ENCODE measurements around the gene TPD52L1. TPM values are rescaled to one million over a fixed set of nuclear protein-coding genes. Genes with fewer than 3 reads are reported as not detected.
"Not testable (repeated sequence)": the region's sequence is repeated elsewhere in the genome, so short reads cannot be mapped to it uniquely, and the experiment has no call there.

Gene TPD52L1
- total and polyA plus RNA-seq, 2 experiments from 2014 or later = 22.8 to 24.0 TPM

- peaks cover 10% of the 10 kb centered on the region; the same call in 2 of the 3 replicates for H3K9me3 Mint-ChIP-seq
- Histone ChIP-seq H3K9me2 (ENCODE audit: insufficient read depth) (no peaks in the 10 kb centered on the region), H4K20me1 (replicated peaks; ENCODE audit: insufficient read depth) (peaks cover 2% of the 10 kb centered on the region; the same call in 1 of the 2 replicates), H3K79me2 (replicated peaks; ENCODE audit: insufficient read depth) (peaks cover 32% of the 10 kb centered on the region; the same call in 1 of the 2 replicates), H3K4me1 (ENCODE audit: insufficient read depth) (peaks cover 5% of the 10 kb centered on the region; the same call in 1 of the 2 replicates), H3K4me2 (no peak overlapping the region), H3K27ac (ENCODE audit: low read depth) (no peak overlapping the region), H2AFZ (no peak overlapping the region), H3K36me3 (ENCODE audit: insufficient read depth) (peaks cover 16% of the 10 kb centered on the region; the same call in 1 of the 2 replicates), H3F3A (replicated peaks; ENCODE audit: low read depth) (no peaks in the 10 kb centered on the region), H3K4me3 (no peak overlapping the region), H3K27me3 (ENCODE audit: insufficient read depth) (no peaks in the 10 kb centered on the region)
- DNase-seq (ENCODE audit: low spot score) = no peak
- H3K4me1 Mint-ChIP-seq = peaks cover 16% of the 10 kb centered on the region; the same call in 2 of the 3 replicates
- peaks cover 6% of the 10 kb centered on the region for H3K27me3 Mint-ChIP-seq (ENCODE audit: insufficient read depth, low read depth, poor library complexity)
- ATAC-seq = peak; percentile 40; the same call in 2 of the 3 replicates
- H3K36me3 Mint-ChIP-seq (ENCODE audit: low read depth) = peaks cover 66% of the 10 kb centered on the region
- TF ChIP-seq EZH2 (IDR thresholded peaks at IDR 0.05; ENCODE audit: low read depth, unreplicated experiment) (no peak), NANOG (IDR thresholded peaks at IDR 0.05; ENCODE audit: borderline replicate concordance) (no peak)
- peak overlapping the region; percentile 29; the same call in 1 of the 2 replicates for H3K27ac Mint-ChIP-seq
- H3K4me3 Mint-ChIP-seq = no peak overlapping the region
Observed at GRCh38 chr6:125279961-125280360, 126.4 kb downstream of the TPD52L1 start.

DNA sequence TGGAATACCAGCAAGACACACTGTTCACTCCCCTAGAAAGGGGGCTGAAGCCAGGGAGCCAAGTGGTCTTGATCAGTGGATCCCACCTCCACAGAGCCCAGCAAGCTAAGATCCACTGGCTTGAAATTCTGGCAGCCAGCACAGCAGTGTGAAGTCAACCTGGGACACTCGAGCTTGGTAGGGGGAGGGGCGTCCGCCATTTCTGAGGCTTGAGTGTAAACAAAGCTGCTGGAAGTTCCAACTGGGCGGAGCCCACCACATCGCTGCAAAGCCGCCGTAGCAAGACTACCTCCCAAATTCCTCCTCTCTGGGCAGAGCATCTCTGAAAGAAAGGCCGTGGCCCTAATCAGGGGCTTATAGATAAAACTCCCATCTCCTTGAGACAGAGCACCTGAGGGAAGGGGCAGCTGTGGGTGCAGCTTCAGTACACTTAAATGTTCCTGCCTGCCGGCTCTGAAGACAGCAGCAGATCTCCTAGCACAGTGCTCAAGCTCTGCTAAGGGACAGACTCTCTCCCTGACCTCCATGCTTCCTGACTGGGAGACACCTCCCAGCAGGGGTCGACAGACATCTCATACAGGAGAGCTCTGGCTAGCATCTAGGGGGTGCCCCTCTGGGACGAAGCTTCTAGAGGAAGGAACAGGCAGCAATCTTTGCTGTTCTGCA lies 126.9 kb downstream of the TPD52L1 start:
- H3F3A ChIP-seq (replicated peaks; ENCODE audit: low read depth); H3K27me3 Mint-ChIP-seq (ENCODE audit: insufficient read depth, low read depth, poor library complexity); H3K4me1 ChIP-seq (ENCODE audit: insufficient read depth); H3K9me2 ChIP-seq (ENCODE audit: insufficient read depth); H3K4me2 ChIP-seq; H3K4me3 ChIP-seq; H3K27me3 ChIP-seq (ENCODE audit: insufficient read depth); H3K27ac ChIP-seq (ENCODE audit: low read depth); H3K4me3 Mint-ChIP-seq; H4K20me1 ChIP-seq (replicated peaks; ENCODE audit: insufficient read depth); H3K27ac Mint-ChIP-seq; H2AFZ ChIP-seq: not testable (repeated sequence)
- peak; percentile 69 for DNase-seq (ENCODE audit: low spot score)
- Mint-ChIP-seq H3K4me1 (peaks cover 16% of the 10 kb centered on the region; the same call in 2 of the 3 replicates), H3K36me3 (ENCODE audit: low read depth) (peaks cover 69% of the 10 kb centered on the region), H3K9me3 (peaks cover 13% of the 10 kb centered on the region; the same call in 2 of the 3 replicates)
- peak; percentile 87 for ATAC-seq
- peaks cover 16% of the 10 kb centered on the region; the same call in 1 of the 2 replicates for H3K36me3 ChIP-seq (ENCODE audit: insufficient read depth)
- peaks cover 32% of the 10 kb centered on the region; the same call in 1 of the 2 replicates for H3K79me2 ChIP-seq (replicated peaks; ENCODE audit: insufficient read depth)

DNA sequence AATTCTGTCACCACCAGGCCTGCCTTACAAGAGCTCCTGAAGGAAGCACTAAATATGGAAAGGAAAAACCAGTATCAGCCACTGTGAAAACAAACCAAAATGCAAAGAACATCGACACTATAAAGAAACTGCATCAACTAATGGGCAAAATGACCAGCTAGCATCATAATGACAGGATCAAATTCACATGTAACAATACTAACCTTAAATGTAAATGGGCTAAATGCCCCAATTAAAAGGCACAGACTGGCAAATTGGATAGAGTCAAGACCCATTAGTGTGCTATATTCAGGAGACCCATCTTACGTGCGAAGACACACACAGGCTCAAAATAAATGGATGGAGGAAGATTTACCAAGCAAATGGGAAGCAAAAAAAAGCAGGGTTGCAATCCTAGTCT lies 128.9 kb downstream of the TPD52L1 start:
- Mint-ChIP-seq H3K9me3 (peaks cover 14% of the 10 kb centered on the region; the same call in 2 of the 3 replicates), H3K4me1 (peaks cover 17% of the 10 kb centered on the region), H3K36me3 (ENCODE audit: low read depth) (peaks cover 82% of the 10 kb centered on the region)
- H3K9me2 ChIP-seq (ENCODE audit: insufficient read depth); H2AFZ ChIP-seq; H3K4me1 ChIP-seq (ENCODE audit: insufficient read depth); DNase-seq (ENCODE audit: low spot score); H3K27me3 ChIP-seq (ENCODE audit: insufficient read depth); H3K27ac ChIP-seq (ENCODE audit: low read depth); H3K27ac Mint-ChIP-seq; H3K27me3 Mint-ChIP-seq (ENCODE audit: insufficient read depth, low read depth, poor library complexity); H3K4me2 ChIP-seq; H4K20me1 ChIP-seq (replicated peaks; ENCODE audit: insufficient read depth); H3F3A ChIP-seq (replicated peaks; ENCODE audit: low read depth); ATAC-seq; H3K4me3 Mint-ChIP-seq; H3K4me3 ChIP-seq: not testable (repeated sequence)
- Histone ChIP-seq H3K36me3 (ENCODE audit: insufficient read depth) (peaks cover 28% of the 10 kb centered on the region), H3K79me2 (replicated peaks; ENCODE audit: insufficient read depth) (peaks cover 37% of the 10 kb centered on the region; the same call in 1 of the 2 replicates)

DNA sequence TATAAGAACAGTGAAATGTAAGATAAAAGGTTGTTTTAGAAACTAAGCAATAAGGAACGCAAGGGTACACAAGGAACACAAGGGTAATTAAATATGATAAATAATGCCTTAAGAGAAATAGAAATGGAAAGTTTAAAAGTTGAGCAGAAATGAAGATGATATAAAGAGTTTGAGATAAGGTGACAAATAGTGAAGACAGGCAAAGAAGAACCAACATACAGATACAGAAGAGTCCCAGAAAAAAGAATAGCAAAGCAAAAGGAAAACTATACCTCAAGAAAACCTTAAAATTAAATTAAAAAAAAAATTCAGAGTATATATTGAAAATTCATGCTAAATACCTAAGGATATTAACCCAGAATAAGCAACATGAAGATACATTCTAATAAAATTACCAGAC lies 131.8 kb downstream of the TPD52L1 start:
- no peak overlapping the region for H3K4me2 ChIP-seq
- peaks cover 37% of the 10 kb centered on the region; the same call in 1 of the 2 replicates for H3K79me2 ChIP-seq (replicated peaks; ENCODE audit: insufficient read depth)
- no peaks in the 10 kb centered on the region for H3K27me3 ChIP-seq (ENCODE audit: insufficient read depth)
- Mint-ChIP-seq H3K4me3 (no peak overlapping the region), H3K36me3 (ENCODE audit: low read depth) (peaks cover 91% of the 10 kb centered on the region), H3K27me3 (ENCODE audit: insufficient read depth, low read depth, poor library complexity) (peaks cover 4% of the 10 kb centered on the region), H3K4me1 (peaks cover 6% of the 10 kb centered on the region; the same call in 2 of the 3 replicates), H3K27ac (no peak overlapping the region), H3K9me3 (peaks cover 22% of the 10 kb centered on the region; the same call in 2 of the 3 replicates)
- no peak overlapping the region for H2AFZ ChIP-seq
- H3F3A ChIP-seq (replicated peaks; ENCODE audit: low read depth) = no peaks in the 10 kb centered on the region
- no peaks in the 10 kb centered on the region for H3K9me2 ChIP-seq (ENCODE audit: insufficient read depth)
- no peak overlapping the region for H3K4me3 ChIP-seq
- peaks cover 27% of the 10 kb centered on the region for H3K36me3 ChIP-seq (ENCODE audit: insufficient read depth)
- DNase-seq (ENCODE audit: low spot score) (no peak), ATAC-seq (no peak)
- 0 out of 2 replicates have a peak, but pooled peaks cover 2% of the 10 kb centered on the region for H4K20me1 ChIP-seq (replicated peaks; ENCODE audit: insufficient read depth)
- no peak overlapping the region for H3K27ac ChIP-seq (ENCODE audit: low read depth)
- no peaks in the 10 kb centered on the region for H3K4me1 ChIP-seq (ENCODE audit: insufficient read depth)
- TF ChIP-seq STAT1 (IDR thresholded peaks at IDR 0.05; ENCODE audit: unreplicated experiment) (no peak), POLR2AphosphoS5 (IDR thresholded peaks at IDR 0.05; ENCODE audit: low read depth) (no peak), ETS1 (IDR thresholded peaks at IDR 0.05) (no peak), JUNB (IDR thresholded peaks at IDR 0.05; ENCODE audit: unreplicated experiment) (no peak)

Data from GM23338 (cell line).